IPS-15b (cell line): Measurements from ENCODE around the gene PRX.
A peak's percentile ranks its signal among the peaks of the same experiment; 100 is the strongest.

Experiments
- H3K27me3 ChIP-seq: one replicate; pipeline ENCODE4 v1.6.1; 2013; ENCODE audit warnings: low read length; ENCODE audit not compliant: control insufficient read depth, insufficient read depth
- H3K36me3 ChIP-seq: one replicate; pipeline ENCODE4 v1.6.1; 2013; ENCODE audit warnings: low read length; ENCODE audit not compliant: control insufficient read depth, insufficient read depth
- H3K4me1 ChIP-seq: one replicate; pipeline ENCODE4 v1.6.1; 2013; ENCODE audit warnings: mild to moderate bottlenecking, low read length; ENCODE audit not compliant: control insufficient read depth, insufficient read depth
- H3K4me3 ChIP-seq: one replicate; pipeline ENCODE4 v1.5.1; 2013; ENCODE audit warnings: low read depth, low read length
- H3K9ac ChIP-seq: one replicate; pipeline ENCODE4 v1.6.1; 2013; ENCODE audit warnings: low read depth, mild to moderate bottlenecking, low read length
- H3K9me3 ChIP-seq: one replicate; pipeline ENCODE4 v1.6.1; 2013; ENCODE audit warnings: mild to moderate bottlenecking, low read length; ENCODE audit not compliant: control insufficient read depth, insufficient read depth

The PRX gene

DNA sequence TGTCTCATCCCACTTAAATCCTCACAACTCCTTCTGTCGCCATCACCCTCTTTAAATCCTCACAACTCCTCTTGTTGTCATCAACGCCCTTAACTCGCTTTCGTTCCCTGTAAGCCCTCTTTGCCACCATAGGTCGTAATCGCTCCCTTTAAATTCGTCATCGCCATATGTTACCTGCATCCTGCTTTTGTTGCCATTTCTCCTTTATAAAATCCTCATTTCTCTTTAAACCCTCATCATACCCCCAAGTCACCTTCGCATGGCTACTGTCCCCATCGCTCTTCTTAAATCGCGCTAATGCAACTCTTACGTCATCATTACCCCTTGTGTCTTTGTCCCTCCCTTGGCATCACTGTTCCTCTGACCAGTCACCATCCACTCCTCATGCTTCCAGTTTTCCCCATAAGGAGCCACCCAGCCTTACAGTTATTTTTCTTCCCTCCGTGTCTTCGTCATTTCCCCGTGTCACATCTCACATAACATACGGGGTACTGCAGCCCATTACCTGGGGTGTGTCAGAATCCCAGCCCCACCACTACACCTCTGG, 64.1 kb downstream of the PRX start:
- H3K9ac ChIP-seq = peak overlapping the region; percentile 55
- no peaks in the 10 kb centered on the region for H3K36me3 ChIP-seq
- peak overlapping the region; percentile 59 for H3K4me3 ChIP-seq
- no peaks in the 10 kb centered on the region for H3K9me3 ChIP-seq
- H3K4me1 ChIP-seq = no peaks in the 10 kb centered on the region
- H3K27me3 ChIP-seq = no peaks in the 10 kb centered on the region

DNA sequence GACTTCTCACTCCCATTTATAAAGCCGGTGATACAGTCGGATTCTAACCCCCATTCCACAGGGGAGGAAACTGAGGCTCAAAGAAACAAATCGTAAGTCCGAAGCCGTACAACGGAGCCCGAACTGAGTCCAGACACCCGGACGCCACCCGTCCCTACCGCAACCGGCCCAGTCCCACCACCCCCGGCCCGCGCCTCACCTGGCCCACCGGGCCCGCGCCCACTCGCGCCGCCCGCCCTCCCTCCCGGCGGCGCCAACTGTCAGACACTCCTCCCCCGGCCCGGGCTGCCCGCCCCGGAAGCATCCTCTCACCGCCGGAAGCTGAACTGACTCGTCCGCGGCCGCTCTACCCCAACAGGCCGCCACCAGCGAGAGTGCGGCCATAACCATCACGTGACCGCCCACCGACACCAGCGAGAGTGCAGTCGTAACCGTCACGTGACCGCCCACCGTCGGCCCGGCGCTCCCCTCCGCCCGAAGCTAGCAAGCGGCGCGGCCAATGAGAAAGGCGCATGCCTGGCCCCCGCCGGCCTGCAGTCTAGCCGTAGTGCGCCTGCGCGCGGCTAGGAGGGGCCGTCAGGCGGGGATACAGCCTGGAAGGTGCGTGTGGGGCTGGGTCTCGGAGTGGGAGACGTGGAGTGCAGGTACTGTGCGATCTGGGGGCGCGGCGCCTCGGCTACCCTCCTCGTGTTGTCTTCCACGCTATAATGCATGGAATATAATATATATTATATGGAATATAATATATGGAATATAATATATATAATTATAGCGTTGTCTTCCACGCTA, 64.9 kb downstream of the PRX start, which contains the start of the genes C19orf47 and PLD3:
C19orf47 (minus strand) TSS at position 273 of the 789 bp plus-strand sequence. CDS start 6,540 bp downstream, outside the sequence.
PLD3 (plus strand) TSS at position 571 of the 789 bp plus-strand sequence. CDS start 17,789 bp downstream, outside the sequence.
- Histone ChIP-seq H3K27me3 (no peaks in the 10 kb centered on the region), H3K4me1 (no peaks in the 10 kb centered on the region), H3K36me3 (no peaks in the 10 kb centered on the region), H3K9ac (peak within 1 kb of the TSS; percentile 55), H3K9me3 (no peaks in the 10 kb centered on the region), H3K4me3 (peak within 1 kb of the TSS; percentile 89)

DNA sequence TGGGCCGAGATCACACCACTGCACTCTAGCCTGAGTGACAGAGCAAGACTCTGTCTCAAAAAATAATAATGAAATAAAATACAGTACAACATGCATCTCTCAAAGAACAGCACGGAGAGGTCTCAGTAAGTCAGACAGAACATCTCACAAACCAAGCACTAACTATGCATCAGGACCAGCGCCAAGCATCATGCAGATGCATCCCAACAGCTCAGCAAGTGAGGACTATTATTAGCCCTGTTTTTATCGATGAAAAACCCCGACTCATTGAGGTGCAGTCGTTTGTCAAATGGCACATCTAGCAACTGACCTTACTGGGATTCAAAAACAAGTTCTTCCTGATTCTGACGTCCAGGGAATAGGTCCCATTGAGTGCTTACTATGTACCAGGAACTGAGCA, 68.8 kb downstream of the PRX start:
- H3K36me3 ChIP-seq = no peaks in the 10 kb centered on the region
- no peak overlapping the region for H3K9ac ChIP-seq
- no peaks in the 10 kb centered on the region for H3K4me1 ChIP-seq
- H3K9me3 ChIP-seq = no peaks in the 10 kb centered on the region
- H3K27me3 ChIP-seq = no peaks in the 10 kb centered on the region
- H3K4me3 ChIP-seq = no peak overlapping the region
